ENCODE measurements around the gene ZHX3. TPM values are rescaled to one million over a fixed set of nuclear protein-coding genes. Genes with fewer than 3 reads are reported as not detected.
A peak's percentile ranks its signal among the peaks of the same experiment; 100 is the strongest.

The ZHX3 gene
- total and polyA plus RNA-seq, 2 of the 13 experiments (the other 11 are each of a cell fraction or from before 2014, with no cell fraction given) = 8.4 to 11.7 TPM

- TF ChIP-seq, protein P1, sequence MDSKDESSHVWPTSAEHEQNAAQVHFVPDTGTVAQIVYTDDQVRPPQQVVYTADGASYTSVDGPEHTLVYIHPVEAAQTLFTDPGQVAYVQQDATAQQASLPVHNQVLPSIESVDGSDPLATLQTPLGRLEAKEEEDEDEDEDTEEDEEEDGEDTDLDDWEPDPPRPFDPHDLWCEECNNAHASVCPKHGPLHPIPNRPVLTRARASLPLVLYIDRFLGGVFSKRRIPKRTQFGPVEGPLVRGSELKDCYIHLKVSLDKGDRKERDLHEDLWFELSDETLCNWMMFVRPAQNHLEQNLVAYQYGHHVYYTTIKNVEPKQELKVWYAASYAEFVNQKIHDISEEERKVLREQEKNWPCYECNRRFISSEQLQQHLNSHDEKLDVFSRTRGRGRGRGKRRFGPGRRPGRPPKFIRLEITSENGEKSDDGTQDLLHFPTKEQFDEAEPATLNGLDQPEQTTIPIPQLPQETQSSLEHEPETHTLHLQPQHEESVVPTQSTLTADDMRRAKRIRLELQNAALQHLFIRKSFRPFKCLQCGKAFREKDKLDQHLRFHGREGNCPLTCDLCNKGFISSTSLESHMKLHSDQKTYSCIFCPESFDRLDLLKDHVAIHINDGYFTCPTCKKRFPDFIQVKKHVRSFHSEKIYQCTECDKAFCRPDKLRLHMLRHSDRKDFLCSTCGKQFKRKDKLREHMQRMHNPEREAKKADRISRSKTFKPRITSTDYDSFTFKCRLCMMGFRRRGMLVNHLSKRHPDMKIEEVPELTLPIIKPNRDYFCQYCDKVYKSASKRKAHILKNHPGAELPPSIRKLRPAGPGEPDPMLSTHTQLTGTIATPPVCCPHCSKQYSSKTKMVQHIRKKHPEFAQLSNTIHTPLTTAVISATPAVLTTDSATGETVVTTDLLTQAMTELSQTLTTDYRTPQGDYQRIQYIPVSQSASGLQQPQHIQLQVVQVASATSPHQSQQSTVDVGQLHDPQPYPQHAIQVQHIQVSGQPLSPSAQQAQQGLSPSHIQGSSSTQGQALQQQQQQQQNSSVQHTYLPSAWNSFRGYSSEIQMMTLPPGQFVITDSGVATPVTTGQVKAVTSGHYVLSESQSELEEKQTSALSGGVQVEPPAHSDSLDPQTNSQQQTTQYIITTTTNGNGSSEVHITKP (CRISPR knock-in tag; IDR thresholded peaks at IDR 0.05; ENCODE audit: low read depth) = no peak
- no peak for TF ChIP-seq NFKBIZ (CRISPR knock-in tag; IDR thresholded peaks at IDR 0.05)
- no peak for TF ChIP-seq STAT5B (CRISPR knock-in tag; IDR thresholded peaks at IDR 0.05)
- TF ChIP-seq ZNF552 (CRISPR knock-in tag; IDR thresholded peaks at IDR 0.05; ENCODE audit: borderline replicate concordance) = no peak
- TF ChIP-seq NR2C2 (CRISPR knock-in tag; IDR thresholded peaks at IDR 0.05; ENCODE audit: borderline replicate concordance) = no peak
- TF ChIP-seq, protein P2, sequence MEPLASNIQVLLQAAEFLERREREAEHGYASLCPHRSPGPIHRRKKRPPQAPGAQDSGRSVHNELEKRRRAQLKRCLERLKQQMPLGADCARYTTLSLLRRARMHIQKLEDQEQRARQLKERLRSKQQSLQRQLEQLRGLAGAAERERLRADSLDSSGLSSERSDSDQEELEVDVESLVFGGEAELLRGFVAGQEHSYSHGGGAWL (CRISPR knock-in tag; IDR thresholded peaks at IDR 0.05) = no peak
- no peak for TF ChIP-seq HMG20A (CRISPR knock-in tag; IDR thresholded peaks at IDR 0.05; ENCODE audit: borderline replicate concordance)
- no peak for TF ChIP-seq ZBTB26 (CRISPR knock-in tag; IDR thresholded peaks at IDR 0.05; ENCODE audit: borderline replicate concordance)
- TF ChIP-seq, protein P3, sequence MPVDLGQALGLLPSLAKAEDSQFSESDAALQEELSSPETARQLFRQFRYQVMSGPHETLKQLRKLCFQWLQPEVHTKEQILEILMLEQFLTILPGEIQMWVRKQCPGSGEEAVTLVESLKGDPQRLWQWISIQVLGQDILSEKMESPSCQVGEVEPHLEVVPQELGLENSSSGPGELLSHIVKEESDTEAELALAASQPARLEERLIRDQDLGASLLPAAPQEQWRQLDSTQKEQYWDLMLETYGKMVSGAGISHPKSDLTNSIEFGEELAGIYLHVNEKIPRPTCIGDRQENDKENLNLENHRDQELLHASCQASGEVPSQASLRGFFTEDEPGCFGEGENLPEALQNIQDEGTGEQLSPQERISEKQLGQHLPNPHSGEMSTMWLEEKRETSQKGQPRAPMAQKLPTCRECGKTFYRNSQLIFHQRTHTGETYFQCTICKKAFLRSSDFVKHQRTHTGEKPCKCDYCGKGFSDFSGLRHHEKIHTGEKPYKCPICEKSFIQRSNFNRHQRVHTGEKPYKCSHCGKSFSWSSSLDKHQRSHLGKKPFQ (CRISPR knock-in tag; IDR thresholded peaks at IDR 0.05; ENCODE audit: insufficient replicate concordance) = peak; percentile 11
- no peak for TF ChIP-seq ZNF431 (CRISPR knock-in tag; IDR thresholded peaks at IDR 0.05; ENCODE audit: borderline replicate concordance, low read depth)
- no peak for TF ChIP-seq ZNF616 (CRISPR knock-in tag; IDR thresholded peaks at IDR 0.05; ENCODE audit: low read depth)
- TF ChIP-seq, protein P4, sequence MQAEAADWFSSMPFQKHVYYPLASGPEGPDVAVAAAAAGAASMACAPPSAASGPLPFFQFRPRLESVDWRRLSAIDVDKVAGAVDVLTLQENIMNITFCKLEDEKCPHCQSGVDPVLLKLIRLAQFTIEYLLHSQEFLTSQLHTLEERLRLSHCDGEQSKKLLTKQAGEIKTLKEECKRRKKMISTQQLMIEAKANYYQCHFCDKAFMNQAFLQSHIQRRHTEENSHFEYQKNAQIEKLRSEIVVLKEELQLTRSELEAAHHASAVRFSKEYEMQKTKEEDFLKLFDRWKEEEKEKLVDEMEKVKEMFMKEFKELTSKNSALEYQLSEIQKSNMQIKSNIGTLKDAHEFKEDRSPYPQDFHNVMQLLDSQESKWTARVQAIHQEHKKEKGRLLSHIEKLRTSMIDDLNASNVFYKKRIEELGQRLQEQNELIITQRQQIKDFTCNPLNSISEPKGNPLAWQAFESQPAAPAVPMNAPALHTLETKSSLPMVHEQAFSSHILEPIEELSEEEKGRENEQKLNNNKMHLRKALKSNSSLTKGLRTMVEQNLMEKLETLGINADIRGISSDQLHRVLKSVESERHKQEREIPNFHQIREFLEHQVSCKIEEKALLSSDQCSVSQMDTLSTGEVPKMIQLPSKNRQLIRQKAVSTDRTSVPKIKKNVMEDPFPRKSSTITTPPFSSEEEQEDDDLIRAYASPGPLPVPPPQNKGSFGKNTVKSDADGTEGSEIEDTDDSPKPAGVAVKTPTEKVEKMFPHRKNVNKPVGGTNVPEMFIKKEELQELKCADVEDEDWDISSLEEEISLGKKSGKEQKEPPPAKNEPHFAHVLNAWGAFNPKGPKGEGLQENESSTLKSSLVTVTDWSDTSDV (CRISPR knock-in tag; IDR thresholded peaks at IDR 0.05) = peak; percentile 48; the same call in 1 of the 2 replicates
- TF ChIP-seq DRAP1 (CRISPR knock-in tag; IDR thresholded peaks at IDR 0.05) = no peak
- TF ChIP-seq TBL1XR1 (IDR thresholded peaks at IDR 0.05; ENCODE audit: borderline replicate concordance, low read length, partially characterized antibody) = no peak
- TF ChIP-seq SNAPC2 (CRISPR knock-in tag; IDR thresholded peaks at IDR 0.05) = peak; percentile 68; the same call in 1 of the 2 replicates
- TF ChIP-seq TEAD3 (CRISPR knock-in tag; optimal IDR thresholded peaks at IDR 0.05; ENCODE audit: borderline replicate concordance) = peak; percentile 33
- TF ChIP-seq, protein P5, sequence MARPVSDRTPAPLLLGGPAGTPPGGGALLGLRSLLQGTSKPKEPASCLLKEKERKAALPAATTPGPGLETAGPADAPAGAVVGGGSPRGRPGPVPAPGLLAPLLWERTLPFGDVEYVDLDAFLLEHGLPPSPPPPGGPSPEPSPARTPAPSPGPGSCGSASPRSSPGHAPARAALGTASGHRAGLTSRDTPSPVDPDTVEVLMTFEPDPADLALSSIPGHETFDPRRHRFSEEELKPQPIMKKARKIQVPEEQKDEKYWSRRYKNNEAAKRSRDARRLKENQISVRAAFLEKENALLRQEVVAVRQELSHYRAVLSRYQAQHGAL (CRISPR knock-in tag; IDR thresholded peaks at IDR 0.05; ENCODE audit: not compliant biosample characterization) = no peak
Measured at GRCh38 chr20:41138475-41139226, 178.9 kb downstream of the ZHX3 start (continued).
